ENCODE data around the gene ZNF101.
A peak's percentile ranks its signal among the peaks of the same experiment; 100 is the strongest.

DNA sequence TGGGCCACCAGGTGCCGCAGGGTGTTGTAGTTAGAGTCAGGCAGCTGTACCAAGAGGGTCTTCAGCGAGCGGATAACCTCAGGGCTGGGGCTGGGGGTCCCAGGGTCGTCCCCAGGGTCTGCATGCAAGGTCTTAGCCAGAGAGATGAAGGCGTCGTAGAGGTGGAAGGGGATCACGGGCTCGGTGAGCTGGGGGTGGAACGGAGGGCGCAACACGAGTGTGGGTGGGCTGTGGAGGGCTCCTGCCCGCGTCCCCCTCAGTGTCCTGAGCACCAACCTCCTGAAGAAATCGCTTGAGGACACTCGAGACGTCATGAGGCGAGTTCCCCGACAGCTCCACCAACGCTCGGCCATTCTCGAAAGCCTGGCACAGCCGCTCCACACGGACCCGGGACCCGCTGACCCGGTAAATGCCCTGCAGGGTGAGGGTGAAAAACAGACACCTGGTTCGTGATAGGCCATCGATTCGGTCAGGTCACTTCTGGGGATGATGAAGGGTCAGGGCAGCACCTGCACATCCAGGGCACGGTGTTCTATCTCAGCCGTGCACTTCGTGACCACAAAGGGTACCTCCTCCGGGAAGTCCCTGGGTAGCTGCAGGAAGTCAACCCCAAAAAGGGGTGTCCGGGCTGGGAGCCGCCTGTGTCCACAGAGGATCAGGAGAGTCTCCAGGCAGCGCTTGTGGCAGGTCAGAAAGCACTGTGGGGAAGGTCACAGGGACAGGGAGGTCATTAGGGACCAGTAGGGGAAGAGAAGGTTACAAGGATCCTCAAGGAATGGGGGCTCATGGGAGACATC lies 33.9 kb upstream of the ZNF101 start:
- TF ChIP-seq POLR2A (IDR thresholded peaks at IDR 0.05; ENCODE audit: low read depth, low read length) (0 out of 2 replicates have a peak, but pooled peaks have one; percentile 11), TAF1 (IDR thresholded peaks at IDR 0.05; ENCODE audit: borderline replicate concordance, low read depth, low read length) (no peak), POLR2AphosphoS5 (IDR thresholded peaks at IDR 0.05; ENCODE audit: low read depth, low read length) (no peak)

Measured in GM12892 (cell line).